Prostate gland (tissue), 2 donors: ENCODE measurements around the gene CCL15.

Experiments
- CTCF ChIP-seq, 4 experiments: fragments of 200-600 bp in 2 of 4; fragments of 450-650 bp in 2 of 4; sonication (generic) in 2 of 4; IDR thresholded peaks; 1 replicate in 3 of 4; 2 replicates in 1 of 4; pipeline ENCODE4 v1.5.1; 2016 to 2019; ENCODE audit warnings: antibody characterized with exemption in 4 of 4, mild to moderate bottlenecking in 2 of 4, moderate library complexity in 2 of 4
- POLR2A ChIP-seq: fragments of 450-650 bp; IDR thresholded peaks from one replicate; pipeline ENCODE4 v1.6.1; 2016; ENCODE audit warnings: antibody characterized with exemption, mild to moderate bottlenecking
- POLR2AphosphoS5 ChIP-seq: sonication (generic); formaldehyde crosslinking; IDR thresholded peaks from one replicate; pipeline ENCODE4 v1.6.1; 2017; ENCODE audit warnings: antibody characterized with exemption

- no peak for TF ChIP-seq CTCF (IDR thresholded peaks at IDR 0.05)
- TF ChIP-seq POLR2A = no peak
- TF ChIP-seq POLR2AphosphoS5 = no peak
Measured at GRCh38 chr17:36049643-36050042, 48.3 kb upstream of the CCL15 start.
